ENCODE measurements around the gene NFS1. TPM values are rescaled to one million over a fixed set of nuclear protein-coding genes. Genes with fewer than 3 reads are reported as not detected.
A peak's percentile ranks its signal among the peaks of the same experiment; 100 is the strongest.

Gene NFS1
- total RNA-seq, 4 donors from 2014 or later = 9.1 to 35.4 (median 20.4) TPM

- no peak overlapping the region for H3K4me3 ChIP-seq
- DNase-seq = no peak
- intact Hi-C loops (cut with DNase I; ENCODE audit: low total_unique reads) = no loop called here
- peaks cover 0 to 3% of the 10 kb centered on the region in 2 donors for H3K4me1 ChIP-seq
- no peaks in the 10 kb centered on the region for H3K36me3 ChIP-seq
- H3K27me3 ChIP-seq = no peaks in the 10 kb centered on the region
- no peak overlapping the region for H3K27ac ChIP-seq
- H3K9me3 ChIP-seq = no peaks in the 10 kb centered on the region
- TF ChIP-seq CTCF (IDR thresholded peaks at IDR 0.05) (no peak), POLR2A (IDR thresholded peaks at IDR 0.05) (no peak)
These were observed 5.5 kb upstream of the NFS1 start for GRCh38 chr20:35704514-35705261.

DNA sequence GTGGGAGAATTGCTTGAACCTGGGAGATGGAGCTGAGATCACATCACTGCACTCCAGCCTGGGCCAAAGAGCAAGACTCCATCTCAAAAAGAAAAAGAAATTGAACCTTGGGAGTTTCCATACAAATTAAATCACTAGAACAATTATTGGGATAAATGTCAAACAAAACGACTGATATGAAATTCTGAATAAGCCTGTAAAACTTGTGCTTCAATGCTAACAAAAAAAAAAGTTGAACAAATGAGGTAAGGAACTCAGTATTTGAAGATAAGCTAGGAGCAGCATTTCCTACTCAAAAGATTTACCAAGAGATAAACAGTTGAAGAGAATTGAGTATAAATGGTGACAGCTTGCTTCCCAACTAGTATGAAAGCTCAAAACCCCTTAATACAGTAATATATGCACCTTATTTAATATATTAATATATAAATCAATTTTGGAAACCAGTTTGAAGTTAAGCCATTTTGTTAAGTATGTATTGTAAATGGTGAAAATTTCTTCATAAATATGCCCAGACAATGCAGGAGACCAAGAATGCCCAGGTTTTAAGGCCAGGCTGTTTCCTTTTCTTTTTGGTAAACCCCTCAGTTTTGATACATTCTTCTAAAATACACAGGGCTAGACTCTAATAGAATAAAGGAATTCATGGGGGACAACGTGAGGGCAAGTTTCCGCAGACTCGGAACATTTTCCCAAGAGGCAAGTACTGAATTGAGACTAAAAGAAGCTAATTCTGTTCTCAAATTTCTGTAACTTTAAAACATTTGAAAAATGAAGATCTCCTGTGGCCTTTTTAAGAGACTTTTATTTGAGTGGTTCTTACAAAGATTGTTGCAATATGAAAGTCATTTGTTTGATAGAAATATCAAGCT is 3.9 kb upstream of the NFS1 start:
- Histone ChIP-seq H3K27me3 (no peaks in the 10 kb centered on the region), H3K4me1 (peaks cover 0 to 6% of the 10 kb centered on the region in 2 donors), H3K4me3 (no peak overlapping the region), H3K9me3 (no peaks in the 10 kb centered on the region), H3K27ac (no peak overlapping the region), H3K36me3 (no peaks in the 10 kb centered on the region)
- DNase-seq = peak in 1 of 2 donors; percentile 11
- TF ChIP-seq POLR2A (IDR thresholded peaks at IDR 0.05) = no peak
- no peak for TF ChIP-seq CTCF (IDR thresholded peaks at IDR 0.05)
- intact Hi-C loops (cut with DNase I; ENCODE audit: low total_unique reads) = no loop called here

GRCh38 chr20:35702051-35702823 is 3.1 kb upstream of the NFS1 start:
- Histone ChIP-seq H3K27ac (no peak overlapping the region), H3K4me1 (peaks cover 0 to 14% of the 10 kb centered on the region in 2 donors), H3K9me3 (no peaks in the 10 kb centered on the region), H3K27me3 (no peaks in the 10 kb centered on the region), H3K4me3 (no peak overlapping the region), H3K36me3 (no peaks in the 10 kb centered on the region)
- intact Hi-C loops (cut with DNase I; ENCODE audit: low total_unique reads) = no loop called here
- TF ChIP-seq POLR2A (IDR thresholded peaks at IDR 0.05) = no peak
- no peak for TF ChIP-seq CTCF (IDR thresholded peaks at IDR 0.05)
- DNase-seq = peak in 1 of 2 donors; percentile 3

DNA sequence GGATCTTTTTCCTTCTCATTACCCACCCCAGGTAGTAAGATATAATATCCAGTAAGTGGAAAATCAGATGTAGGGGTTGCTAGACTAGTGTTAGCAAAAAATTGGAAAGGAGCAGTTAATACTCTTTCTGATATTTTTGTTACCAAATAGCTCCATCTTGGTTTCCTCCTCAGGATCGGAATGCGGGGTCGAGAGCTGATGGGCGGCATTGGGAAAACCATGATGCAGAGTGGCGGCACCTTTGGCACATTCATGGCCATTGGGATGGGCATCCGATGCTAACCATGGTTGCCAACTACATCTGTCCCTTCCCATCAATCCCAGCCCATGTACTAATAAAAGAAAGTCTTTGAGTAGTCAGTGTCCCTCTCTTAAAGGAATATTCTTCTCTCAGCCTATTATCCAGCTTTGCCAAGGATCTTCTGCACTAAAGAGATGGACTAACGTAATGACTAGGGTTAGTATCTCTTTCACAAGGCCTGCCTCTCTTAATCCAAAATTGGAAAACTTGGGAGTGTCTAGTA is 1.5 kb upstream of the NFS1 start:
- intact Hi-C loops (cut with DNase I; ENCODE audit: low total_unique reads) = no loop called here
- TF ChIP-seq POLR2A (IDR thresholded peaks at IDR 0.05) (no peak), CTCF (IDR thresholded peaks at IDR 0.05) (no peak)
- Histone ChIP-seq H3K4me1 (peaks cover 0 to 14% of the 10 kb centered on the region in 2 donors), H3K27ac (peak overlapping the region; percentile 82 to 91), H3K9me3 (no peaks in the 10 kb centered on the region), H3K36me3 (no peaks in the 10 kb centered on the region), H3K4me3 (no peak overlapping the region), H3K27me3 (no peaks in the 10 kb centered on the region)
- no peak for DNase-seq

Measured in uterus (tissue), 4 donors.